ENCODE data around the gene SLC7A8. TPM values are rescaled to one million over a fixed set of nuclear protein-coding genes. Genes with fewer than 3 reads are reported as not detected.

SLC7A8 gene
- total RNA-seq, 1 donor from 2014 or later, result 2.3 TPM

DNA sequence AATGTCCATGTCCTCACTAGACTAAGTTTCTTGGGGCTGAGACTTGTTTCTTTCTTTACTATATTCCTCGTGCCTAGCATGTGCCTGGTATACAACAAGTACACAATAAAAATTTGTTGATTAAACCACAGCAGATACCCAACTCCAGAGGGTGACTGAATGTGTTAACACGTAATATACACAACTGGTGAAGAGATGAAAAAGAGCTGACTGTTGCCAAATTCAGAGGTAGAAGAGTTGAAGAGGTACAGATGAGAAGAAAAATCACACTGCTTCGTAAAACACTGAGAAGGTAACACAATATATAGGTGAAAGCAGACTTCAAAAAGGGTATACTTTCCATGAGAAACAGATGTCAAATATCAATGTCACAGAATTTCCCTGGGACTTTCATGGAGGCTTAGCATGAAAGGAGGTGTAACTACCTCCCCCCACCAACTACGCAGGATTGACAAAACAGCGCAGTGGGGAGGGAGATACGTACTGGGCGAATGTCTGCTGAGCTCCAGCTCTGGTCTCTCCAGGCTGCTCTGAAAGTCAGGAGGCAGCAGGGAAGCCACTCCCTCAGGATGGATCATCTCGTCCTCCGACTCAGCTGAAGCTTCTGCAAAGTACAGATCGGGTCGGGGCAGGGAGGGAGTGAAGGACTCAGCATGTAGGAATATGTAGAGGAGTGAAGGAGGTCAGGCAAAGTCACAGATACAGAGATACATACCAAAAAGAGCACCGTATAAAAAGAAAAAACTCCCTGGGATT lies 93.8 kb downstream of the SLC7A8 start:
- Histone ChIP-seq H3K36me3 (ENCODE audit: control insufficient read depth, insufficient read depth, low read length) (peaks cover 1% of the 10 kb centered on the region), H3K4me3 (ENCODE audit: low read depth, low read length) (no peak overlapping the region), H3K27me3 (ENCODE audit: control insufficient read depth, insufficient read depth, low read length) (no peaks in the 10 kb centered on the region)
- TF ChIP-seq, protein P1, sequence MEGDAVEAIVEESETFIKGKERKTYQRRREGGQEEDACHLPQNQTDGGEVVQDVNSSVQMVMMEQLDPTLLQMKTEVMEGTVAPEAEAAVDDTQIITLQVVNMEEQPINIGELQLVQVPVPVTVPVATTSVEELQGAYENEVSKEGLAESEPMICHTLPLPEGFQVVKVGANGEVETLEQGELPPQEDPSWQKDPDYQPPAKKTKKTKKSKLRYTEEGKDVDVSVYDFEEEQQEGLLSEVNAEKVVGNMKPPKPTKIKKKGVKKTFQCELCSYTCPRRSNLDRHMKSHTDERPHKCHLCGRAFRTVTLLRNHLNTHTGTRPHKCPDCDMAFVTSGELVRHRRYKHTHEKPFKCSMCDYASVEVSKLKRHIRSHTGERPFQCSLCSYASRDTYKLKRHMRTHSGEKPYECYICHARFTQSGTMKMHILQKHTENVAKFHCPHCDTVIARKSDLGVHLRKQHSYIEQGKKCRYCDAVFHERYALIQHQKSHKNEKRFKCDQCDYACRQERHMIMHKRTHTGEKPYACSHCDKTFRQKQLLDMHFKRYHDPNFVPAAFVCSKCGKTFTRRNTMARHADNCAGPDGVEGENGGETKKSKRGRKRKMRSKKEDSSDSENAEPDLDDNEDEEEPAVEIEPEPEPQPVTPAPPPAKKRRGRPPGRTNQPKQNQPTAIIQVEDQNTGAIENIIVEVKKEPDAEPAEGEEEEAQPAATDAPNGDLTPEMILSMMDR (IDR thresholded peaks at IDR 0.05; ENCODE audit: insufficient read depth, low read length, poor library complexity, severe bottlenecking), result no peak
- DNase-seq (ENCODE audit: low read depth), result no peak

DNA sequence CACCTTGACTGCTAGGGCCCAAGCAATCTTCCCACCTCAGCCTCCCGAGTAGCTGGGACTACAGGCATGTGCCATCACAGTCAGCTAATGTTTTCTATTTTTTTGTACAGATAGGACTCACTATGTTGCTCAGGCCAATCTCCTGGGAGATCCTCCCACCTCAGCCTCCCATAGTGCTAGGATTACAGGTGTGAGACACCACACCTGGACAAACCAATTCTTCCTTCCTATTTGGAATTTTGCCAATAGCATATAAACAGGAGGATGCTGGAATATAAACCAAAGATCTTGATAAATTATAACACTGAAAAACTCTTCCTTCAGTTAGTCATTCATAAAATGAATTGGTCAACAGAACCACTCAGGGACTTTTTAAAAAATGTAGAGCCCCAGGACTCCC lies 96.9 kb downstream of the SLC7A8 start:
- DNase-seq (ENCODE audit: low read depth), result no peak
- Histone ChIP-seq H3K36me3 (ENCODE audit: control insufficient read depth, insufficient read depth, low read length) (peaks cover 1% of the 10 kb centered on the region), H3K4me3 (ENCODE audit: low read depth, low read length) (no peak overlapping the region), H3K27me3 (ENCODE audit: control insufficient read depth, insufficient read depth, low read length) (no peaks in the 10 kb centered on the region)
- TF ChIP-seq, protein P1 (IDR thresholded peaks at IDR 0.05; ENCODE audit: insufficient read depth, low read length, poor library complexity, severe bottlenecking), result no peak

DNA sequence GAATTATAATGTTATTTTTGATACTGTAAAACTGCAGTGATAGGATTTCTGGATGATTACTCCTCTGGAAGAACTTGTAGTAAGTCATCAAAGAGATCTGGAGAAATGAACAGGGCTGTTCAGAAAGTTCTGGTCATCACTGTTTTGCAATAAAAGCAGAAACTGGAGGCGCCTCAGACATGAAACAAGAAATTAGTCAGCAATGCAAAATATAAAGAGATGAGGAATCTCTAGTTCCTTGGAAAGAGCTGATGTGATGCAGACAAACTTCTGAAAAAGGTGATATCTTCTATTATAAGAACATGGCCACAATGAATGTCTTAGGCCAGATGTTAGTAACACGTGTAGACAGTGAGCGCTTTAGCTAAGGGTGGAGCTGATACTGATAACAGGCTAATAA lies 98.0 kb downstream of the SLC7A8 start:
- peaks cover 1% of the 10 kb centered on the region for H3K36me3 ChIP-seq (ENCODE audit: control insufficient read depth, insufficient read depth, low read length)
- TF ChIP-seq, protein P1 (IDR thresholded peaks at IDR 0.05; ENCODE audit: insufficient read depth, low read length, poor library complexity, severe bottlenecking), result no peak
- DNase-seq (ENCODE audit: low read depth), result no peak
- H3K4me3 ChIP-seq (ENCODE audit: low read depth, low read length), result no peak overlapping the region
- H3K27me3 ChIP-seq (ENCODE audit: control insufficient read depth, insufficient read depth, low read length), result no peaks in the 10 kb centered on the region

DNA sequence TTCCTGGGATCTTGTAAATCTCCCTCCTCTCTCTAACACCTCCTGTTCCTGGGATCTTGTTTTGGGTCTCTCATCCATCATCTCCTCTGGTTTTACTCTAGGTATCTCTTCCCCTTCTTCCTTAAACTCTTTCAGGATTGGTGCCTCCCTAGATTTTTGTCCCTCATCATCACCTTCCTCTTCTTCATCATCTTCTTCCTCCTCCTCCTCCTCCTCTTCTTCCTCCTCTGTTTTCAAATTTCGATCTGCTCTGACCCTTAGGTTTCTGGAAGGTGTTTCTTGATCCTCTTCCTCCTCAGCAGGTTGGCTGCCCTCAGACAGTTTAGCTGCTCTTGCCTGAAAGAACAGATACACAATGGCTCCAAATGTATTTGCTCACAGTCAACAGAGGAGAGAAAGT lies 103.0 kb downstream of the SLC7A8 start:
- Histone ChIP-seq H3K36me3 (ENCODE audit: control insufficient read depth, insufficient read depth, low read length) (peaks cover 8% of the 10 kb centered on the region), H3K27me3 (ENCODE audit: control insufficient read depth, insufficient read depth, low read length) (no peaks in the 10 kb centered on the region), H3K4me3 (ENCODE audit: low read depth, low read length) (no peak overlapping the region)
- no peak for DNase-seq (ENCODE audit: low read depth)
- TF ChIP-seq, protein P1 (IDR thresholded peaks at IDR 0.05; ENCODE audit: insufficient read depth, low read length, poor library complexity, severe bottlenecking), result no peak

DNA sequence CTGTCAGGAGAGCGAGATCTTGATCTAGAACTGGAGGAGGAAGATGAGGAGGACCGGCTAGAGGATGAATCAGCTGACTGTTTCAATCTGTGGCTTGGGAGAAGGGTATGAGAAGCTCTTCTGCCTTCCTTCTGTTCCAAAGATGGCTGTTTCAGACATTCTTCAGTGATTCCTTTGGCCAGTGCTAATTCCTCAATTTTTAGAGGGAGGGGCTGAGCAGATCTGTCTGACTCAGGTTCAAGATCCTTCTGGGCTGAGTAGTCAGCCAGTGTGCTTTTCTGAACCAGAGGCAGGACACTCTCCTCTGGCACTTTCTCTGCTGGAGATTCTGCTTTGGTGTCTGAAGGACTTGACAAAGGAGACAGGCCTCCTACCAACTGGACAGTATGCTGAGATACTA lies 103.7 kb downstream of the SLC7A8 start:
- Histone ChIP-seq H3K27me3 (ENCODE audit: control insufficient read depth, insufficient read depth, low read length) (no peaks in the 10 kb centered on the region), H3K4me3 (ENCODE audit: low read depth, low read length) (no peak overlapping the region), H3K36me3 (ENCODE audit: control insufficient read depth, insufficient read depth, low read length) (peaks cover 9% of the 10 kb centered on the region)
- DNase-seq (ENCODE audit: low read depth), result no peak
- TF ChIP-seq, protein P1 (IDR thresholded peaks at IDR 0.05; ENCODE audit: insufficient read depth, low read length, poor library complexity, severe bottlenecking), result no peak

DNA sequence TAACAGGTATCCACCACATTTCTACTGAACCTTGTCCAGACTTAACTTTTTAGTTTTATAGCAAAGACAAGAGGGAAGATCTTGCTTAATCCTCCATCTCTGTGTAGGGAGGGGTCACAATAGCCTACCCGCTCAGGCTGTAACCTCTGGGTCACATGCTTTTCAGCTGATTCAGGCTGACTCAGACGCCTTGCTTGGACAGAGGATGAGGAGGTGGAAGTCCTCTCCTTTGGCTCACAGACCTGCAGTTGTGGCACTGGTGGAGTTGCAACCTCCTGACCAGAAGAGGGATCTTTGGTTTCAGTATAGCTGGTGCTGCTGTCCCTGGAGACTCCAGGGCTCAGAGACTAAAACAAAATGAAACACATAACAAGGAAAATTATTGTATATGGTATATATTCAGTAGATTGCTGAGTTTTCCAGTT lies 104.8 kb downstream of the SLC7A8 start:
- peak; percentile 88 for DNase-seq (ENCODE audit: low read depth)
- Histone ChIP-seq H3K4me3 (ENCODE audit: low read depth, low read length) (no peak overlapping the region), H3K36me3 (ENCODE audit: control insufficient read depth, insufficient read depth, low read length) (peaks cover 9% of the 10 kb centered on the region), H3K27me3 (ENCODE audit: control insufficient read depth, insufficient read depth, low read length) (no peaks in the 10 kb centered on the region)
- TF ChIP-seq, protein P1 (IDR thresholded peaks at IDR 0.05; ENCODE audit: insufficient read depth, low read length, poor library complexity, severe bottlenecking), result no peak

Measured in kidney epithelial cell (primary cell).